ENCODE results near the gene PPP1R3F. TPM values are rescaled to one million over a fixed set of nuclear protein-coding genes. Genes with fewer than 3 reads are reported as not detected.

The PPP1R3F gene
- polyA plus RNA-seq, 1 donor from 2014 or later, result 21.0 TPM

DNA sequence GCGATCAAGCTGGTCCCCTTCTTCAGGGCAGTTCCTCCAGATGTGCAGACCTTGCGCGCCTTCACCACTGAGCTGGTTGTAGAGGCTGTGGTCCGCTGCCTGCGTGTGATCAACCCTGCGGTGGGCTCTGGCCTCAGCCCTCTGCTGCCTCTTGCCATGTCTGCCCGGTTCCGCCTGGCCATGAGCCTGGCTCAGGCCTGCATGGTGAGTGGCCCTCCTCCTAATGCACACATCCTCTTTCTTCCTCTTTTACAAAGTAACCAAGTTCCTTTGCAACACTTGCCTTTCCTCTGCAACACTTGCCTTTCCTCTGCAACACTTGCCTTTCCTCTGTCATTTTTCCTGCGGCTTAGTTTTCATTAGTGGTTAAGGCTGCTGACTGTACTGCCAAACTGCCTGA, 32.5 kb upstream of the PPP1R3F start:
- Histone ChIP-seq H3K27me3 (ENCODE audit: insufficient read depth, low read depth, low read length) (no peaks in the 10 kb centered on the region), H3K9ac (ENCODE audit: low read length) (no peak overlapping the region), H3K36me3 (ENCODE audit: insufficient read depth, low read length) (no peaks in the 10 kb centered on the region), H3K9me3 (ENCODE audit: low read length) (no peaks in the 10 kb centered on the region), H3K9me2 (ENCODE audit: insufficient read depth, low read length) (no peaks in the 10 kb centered on the region), H3K4me2 (ENCODE audit: low read length) (no peak overlapping the region), H3K79me2 (replicated peaks; ENCODE audit: insufficient read depth, low read length) (no peaks in the 10 kb centered on the region), H3K27ac (ENCODE audit: low read length) (no peak overlapping the region), H3K4me3 (ENCODE audit: low read length) (no peak overlapping the region), H3F3A (ENCODE audit: insufficient read depth, low read length, poor library complexity, severe bottlenecking) (no peaks in the 10 kb centered on the region), H2AFZ (ENCODE audit: low read depth, low read length) (no peak overlapping the region), H4K20me1 (ENCODE audit: insufficient read depth) (no peaks in the 10 kb centered on the region)
- TF ChIP-seq EP300 (conservative IDR thresholded peaks at IDR 0.05; ENCODE audit: poor library complexity, severe bottlenecking), result no peak
- TF ChIP-seq TAF1 (IDR thresholded peaks at IDR 0.05; ENCODE audit: low read depth), result no peak
- no peak for TF ChIP-seq SMC3 (conservative IDR thresholded peaks at IDR 0.05; ENCODE audit: poor library complexity)
- no peak for TF ChIP-seq RAD21 (conservative IDR thresholded peaks at IDR 0.05)
- TF ChIP-seq MXI1 (conservative IDR thresholded peaks at IDR 0.05; ENCODE audit: poor library complexity, severe bottlenecking), result no peak
- no peak for TF ChIP-seq POLR2AphosphoS5 (IDR thresholded peaks at IDR 0.05)
- TF ChIP-seq EZH2 (IDR thresholded peaks at IDR 0.05; ENCODE audit: borderline replicate concordance, insufficient read depth, low read length, poor library complexity, severe bottlenecking), result no peak
- TF ChIP-seq, protein P1, sequence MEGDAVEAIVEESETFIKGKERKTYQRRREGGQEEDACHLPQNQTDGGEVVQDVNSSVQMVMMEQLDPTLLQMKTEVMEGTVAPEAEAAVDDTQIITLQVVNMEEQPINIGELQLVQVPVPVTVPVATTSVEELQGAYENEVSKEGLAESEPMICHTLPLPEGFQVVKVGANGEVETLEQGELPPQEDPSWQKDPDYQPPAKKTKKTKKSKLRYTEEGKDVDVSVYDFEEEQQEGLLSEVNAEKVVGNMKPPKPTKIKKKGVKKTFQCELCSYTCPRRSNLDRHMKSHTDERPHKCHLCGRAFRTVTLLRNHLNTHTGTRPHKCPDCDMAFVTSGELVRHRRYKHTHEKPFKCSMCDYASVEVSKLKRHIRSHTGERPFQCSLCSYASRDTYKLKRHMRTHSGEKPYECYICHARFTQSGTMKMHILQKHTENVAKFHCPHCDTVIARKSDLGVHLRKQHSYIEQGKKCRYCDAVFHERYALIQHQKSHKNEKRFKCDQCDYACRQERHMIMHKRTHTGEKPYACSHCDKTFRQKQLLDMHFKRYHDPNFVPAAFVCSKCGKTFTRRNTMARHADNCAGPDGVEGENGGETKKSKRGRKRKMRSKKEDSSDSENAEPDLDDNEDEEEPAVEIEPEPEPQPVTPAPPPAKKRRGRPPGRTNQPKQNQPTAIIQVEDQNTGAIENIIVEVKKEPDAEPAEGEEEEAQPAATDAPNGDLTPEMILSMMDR (IDR thresholded peaks at IDR 0.05; ENCODE audit: poor library complexity, severe bottlenecking), result no peak
- TF ChIP-seq, protein P2, sequence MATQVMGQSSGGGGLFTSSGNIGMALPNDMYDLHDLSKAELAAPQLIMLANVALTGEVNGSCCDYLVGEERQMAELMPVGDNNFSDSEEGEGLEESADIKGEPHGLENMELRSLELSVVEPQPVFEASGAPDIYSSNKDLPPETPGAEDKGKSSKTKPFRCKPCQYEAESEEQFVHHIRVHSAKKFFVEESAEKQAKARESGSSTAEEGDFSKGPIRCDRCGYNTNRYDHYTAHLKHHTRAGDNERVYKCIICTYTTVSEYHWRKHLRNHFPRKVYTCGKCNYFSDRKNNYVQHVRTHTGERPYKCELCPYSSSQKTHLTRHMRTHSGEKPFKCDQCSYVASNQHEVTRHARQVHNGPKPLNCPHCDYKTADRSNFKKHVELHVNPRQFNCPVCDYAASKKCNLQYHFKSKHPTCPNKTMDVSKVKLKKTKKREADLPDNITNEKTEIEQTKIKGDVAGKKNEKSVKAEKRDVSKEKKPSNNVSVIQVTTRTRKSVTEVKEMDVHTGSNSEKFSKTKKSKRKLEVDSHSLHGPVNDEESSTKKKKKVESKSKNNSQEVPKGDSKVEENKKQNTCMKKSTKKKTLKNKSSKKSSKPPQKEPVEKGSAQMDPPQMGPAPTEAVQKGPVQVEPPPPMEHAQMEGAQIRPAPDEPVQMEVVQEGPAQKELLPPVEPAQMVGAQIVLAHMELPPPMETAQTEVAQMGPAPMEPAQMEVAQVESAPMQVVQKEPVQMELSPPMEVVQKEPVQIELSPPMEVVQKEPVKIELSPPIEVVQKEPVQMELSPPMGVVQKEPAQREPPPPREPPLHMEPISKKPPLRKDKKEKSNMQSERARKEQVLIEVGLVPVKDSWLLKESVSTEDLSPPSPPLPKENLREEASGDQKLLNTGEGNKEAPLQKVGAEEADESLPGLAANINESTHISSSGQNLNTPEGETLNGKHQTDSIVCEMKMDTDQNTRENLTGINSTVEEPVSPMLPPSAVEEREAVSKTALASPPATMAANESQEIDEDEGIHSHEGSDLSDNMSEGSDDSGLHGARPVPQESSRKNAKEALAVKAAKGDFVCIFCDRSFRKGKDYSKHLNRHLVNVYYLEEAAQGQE (IDR thresholded peaks at IDR 0.05; ENCODE audit: borderline replicate concordance), result no peak

DNA sequence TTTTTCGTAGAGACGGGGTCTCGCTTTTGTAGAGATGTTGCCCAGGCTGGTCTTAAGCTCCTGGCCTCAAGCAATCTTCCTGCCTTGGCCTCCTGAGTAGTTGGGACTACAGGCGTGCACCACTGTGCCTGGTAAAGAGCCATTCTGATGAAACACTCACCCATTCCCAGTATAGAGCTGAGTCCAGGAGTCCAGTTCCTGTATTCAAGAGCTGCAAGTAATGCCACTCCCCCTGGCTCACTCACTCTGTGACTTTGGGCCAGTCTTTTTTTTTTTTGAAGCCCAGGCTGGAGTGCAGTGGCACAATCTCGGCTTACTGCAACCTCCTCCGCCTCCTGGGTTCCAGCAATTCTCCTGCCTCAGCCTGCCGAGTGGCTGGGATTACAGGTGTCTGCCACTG, 30.9 kb upstream of the PPP1R3F start:
- no peaks in the 10 kb centered on the region for H4K20me1 ChIP-seq (ENCODE audit: insufficient read depth)
- no peaks in the 10 kb centered on the region for H3K9me2 ChIP-seq (ENCODE audit: insufficient read depth, low read length)
- H3K79me2 ChIP-seq (replicated peaks; ENCODE audit: insufficient read depth, low read length), result no peaks in the 10 kb centered on the region
- H3K27ac ChIP-seq (ENCODE audit: low read length), result no peak overlapping the region
- H3K9me3 ChIP-seq (ENCODE audit: low read length), result no peaks in the 10 kb centered on the region
- H2AFZ ChIP-seq (ENCODE audit: low read depth, low read length), result no peak overlapping the region
- no peaks in the 10 kb centered on the region for H3K36me3 ChIP-seq (ENCODE audit: insufficient read depth, low read length)
- H3K27me3 ChIP-seq (ENCODE audit: insufficient read depth, low read depth, low read length), result no peaks in the 10 kb centered on the region
- no peak for TF ChIP-seq RAD21 (conservative IDR thresholded peaks at IDR 0.05)
- H3K4me3 ChIP-seq (ENCODE audit: low read length), result no peak overlapping the region
- no peak overlapping the region for H3K4me2 ChIP-seq (ENCODE audit: low read length)
- H3K9ac ChIP-seq (ENCODE audit: low read length), result no peak overlapping the region
- H3F3A ChIP-seq (ENCODE audit: insufficient read depth, low read length, poor library complexity, severe bottlenecking), result no peaks in the 10 kb centered on the region

GRCh38 chrX:49242545-49243066, 27.0 kb upstream of the PPP1R3F start:
- Histone ChIP-seq H3K27ac (ENCODE audit: low read length) (no peak overlapping the region), H3K4me3 (ENCODE audit: low read length) (no peak overlapping the region), H3F3A (ENCODE audit: insufficient read depth, low read length, poor library complexity, severe bottlenecking) (no peaks in the 10 kb centered on the region), H3K27me3 (ENCODE audit: insufficient read depth, low read depth, low read length) (no peaks in the 10 kb centered on the region), H3K9me2 (ENCODE audit: insufficient read depth, low read length) (no peaks in the 10 kb centered on the region), H3K4me2 (ENCODE audit: low read length) (no peak overlapping the region), H4K20me1 (ENCODE audit: insufficient read depth) (no peaks in the 10 kb centered on the region), H3K9ac (ENCODE audit: low read length) (no peak overlapping the region), H3K79me2 (replicated peaks; ENCODE audit: insufficient read depth, low read length) (no peaks in the 10 kb centered on the region), H2AFZ (ENCODE audit: low read depth, low read length) (no peak overlapping the region), H3K9me3 (ENCODE audit: low read length) (no peaks in the 10 kb centered on the region), H3K36me3 (ENCODE audit: insufficient read depth, low read length) (no peaks in the 10 kb centered on the region)
- no peak for TF ChIP-seq MXI1 (conservative IDR thresholded peaks at IDR 0.05; ENCODE audit: poor library complexity, severe bottlenecking)
- no peak for TF ChIP-seq RAD21 (conservative IDR thresholded peaks at IDR 0.05)
- TF ChIP-seq EZH2 (IDR thresholded peaks at IDR 0.05; ENCODE audit: borderline replicate concordance, insufficient read depth, low read length, poor library complexity, severe bottlenecking), result no peak
- no peak for TF ChIP-seq SMC3 (conservative IDR thresholded peaks at IDR 0.05; ENCODE audit: poor library complexity)

Measured in neural cell (in vitro differentiated cells).